ENCODE results near the gene CCDC182. TPM values are rescaled to one million over a fixed set of nuclear protein-coding genes. Genes with fewer than 3 reads are reported as not detected.

CCDC182 gene
- total RNA-seq, 1 experiment from 2014 or later, result not detected

DNA sequence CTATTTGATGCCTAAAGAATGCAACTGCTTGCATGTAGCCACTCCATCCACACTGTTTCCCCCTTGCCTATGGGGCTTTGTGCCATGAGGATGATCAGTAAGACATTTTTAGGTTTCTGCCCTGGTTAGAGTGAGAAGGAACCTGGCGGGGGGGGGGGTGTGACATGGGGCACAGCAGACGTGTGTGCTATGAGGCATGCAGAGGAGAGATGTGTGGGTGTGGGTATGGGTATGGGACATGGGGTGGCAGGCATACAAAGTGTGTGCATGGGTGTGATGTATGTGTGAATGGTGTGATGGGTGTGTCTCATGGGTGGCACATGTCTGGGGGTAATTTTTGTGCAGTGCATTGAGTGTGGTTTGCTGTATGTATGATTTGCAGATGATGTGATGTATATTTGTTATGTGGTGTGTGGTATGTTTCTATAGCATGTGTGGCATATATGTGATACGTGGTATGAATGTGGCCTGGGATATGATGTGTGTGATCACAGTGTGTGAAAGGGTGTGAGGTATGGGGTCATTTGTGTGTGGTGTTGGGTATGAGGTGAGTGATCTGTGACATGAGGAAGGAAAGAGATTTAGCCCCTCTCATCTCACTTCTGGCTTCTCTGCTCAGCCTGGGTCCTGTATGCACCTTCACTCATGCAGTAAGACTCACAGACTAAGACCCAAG is 14.9 kb downstream of the CCDC182 start:
- Histone ChIP-seq H3K27me3 (replicated peaks; ENCODE audit: insufficient read depth, low read depth, low read length, poor library complexity) (no peaks in the 10 kb centered on the region), H3K4me1 (ENCODE audit: insufficient read depth, low read length, poor library complexity, severe bottlenecking) (no peaks in the 10 kb centered on the region), H3K4me3 (ENCODE audit: low read depth, low read length, poor library complexity, severe bottlenecking) (no peak overlapping the region), H3K36me3 (ENCODE audit: insufficient read depth, low read length, poor library complexity, severe bottlenecking) (no peaks in the 10 kb centered on the region), H3K9me3 (ENCODE audit: low read depth, low read length, poor library complexity, severe bottlenecking) (no peaks in the 10 kb centered on the region), H3K27ac (ENCODE audit: low read depth, low read length, poor library complexity, severe bottlenecking) (no peak overlapping the region)
- intact Hi-C loops (cut with micrococcal nuclease; ENCODE audit: unreplicated experiment), result no loop called here
- no peak for DNase-seq (ENCODE audit: low spot score)
- TF ChIP-seq, protein P1, sequence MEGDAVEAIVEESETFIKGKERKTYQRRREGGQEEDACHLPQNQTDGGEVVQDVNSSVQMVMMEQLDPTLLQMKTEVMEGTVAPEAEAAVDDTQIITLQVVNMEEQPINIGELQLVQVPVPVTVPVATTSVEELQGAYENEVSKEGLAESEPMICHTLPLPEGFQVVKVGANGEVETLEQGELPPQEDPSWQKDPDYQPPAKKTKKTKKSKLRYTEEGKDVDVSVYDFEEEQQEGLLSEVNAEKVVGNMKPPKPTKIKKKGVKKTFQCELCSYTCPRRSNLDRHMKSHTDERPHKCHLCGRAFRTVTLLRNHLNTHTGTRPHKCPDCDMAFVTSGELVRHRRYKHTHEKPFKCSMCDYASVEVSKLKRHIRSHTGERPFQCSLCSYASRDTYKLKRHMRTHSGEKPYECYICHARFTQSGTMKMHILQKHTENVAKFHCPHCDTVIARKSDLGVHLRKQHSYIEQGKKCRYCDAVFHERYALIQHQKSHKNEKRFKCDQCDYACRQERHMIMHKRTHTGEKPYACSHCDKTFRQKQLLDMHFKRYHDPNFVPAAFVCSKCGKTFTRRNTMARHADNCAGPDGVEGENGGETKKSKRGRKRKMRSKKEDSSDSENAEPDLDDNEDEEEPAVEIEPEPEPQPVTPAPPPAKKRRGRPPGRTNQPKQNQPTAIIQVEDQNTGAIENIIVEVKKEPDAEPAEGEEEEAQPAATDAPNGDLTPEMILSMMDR (conservative IDR thresholded peaks at IDR 0.05; ENCODE audit: low read depth, low read length), result no peak
- TF ChIP-seq EZH2 (IDR thresholded peaks at IDR 0.05; ENCODE audit: borderline replicate concordance, low read depth, low read length, poor library complexity, severe bottlenecking), result no peak
- BruUV-seq (replicated peaks), result no TSS peak
- POLR2A ChIA-PET (ENCODE audit: low non-redundant PET), result no interaction called here
- CTCF ChIA-PET, result no interaction called here

DNA sequence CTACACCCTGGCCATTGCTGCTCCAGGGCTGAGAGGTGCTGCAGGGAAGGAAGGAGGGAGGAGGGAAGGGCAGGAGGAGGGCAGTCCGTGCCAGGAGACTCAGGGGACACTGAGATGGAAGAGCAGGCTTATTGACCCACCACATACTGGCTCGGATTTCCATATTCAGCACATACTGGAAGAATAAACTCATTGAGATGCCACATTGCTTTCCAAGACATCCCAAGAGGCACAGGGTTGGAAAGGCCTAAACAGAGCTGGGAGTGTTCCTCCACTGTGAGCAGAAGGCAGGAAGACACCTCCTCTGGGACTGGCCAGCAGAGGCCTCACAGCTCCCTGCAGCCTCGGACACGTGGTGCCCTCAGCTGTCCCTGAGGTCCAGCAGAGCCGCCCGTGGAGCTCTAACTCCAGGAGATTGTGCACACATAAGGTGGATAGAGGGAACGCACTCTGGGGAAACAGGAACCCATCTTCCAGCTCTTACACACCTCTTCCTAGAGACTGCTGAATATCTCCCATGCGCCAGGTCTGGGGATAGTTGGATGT is 17.4 kb downstream of the CCDC182 start:
- ChIA-PET POLR2A (ENCODE audit: low non-redundant PET) (no interaction called here), CTCF (no interaction called here)
- no peak overlapping the region for H3K27ac ChIP-seq (ENCODE audit: low read depth, low read length, poor library complexity, severe bottlenecking)
- no peak overlapping the region for H3K4me3 ChIP-seq (ENCODE audit: low read depth, low read length, poor library complexity, severe bottlenecking)
- H3K9me3 ChIP-seq (ENCODE audit: low read depth, low read length, poor library complexity, severe bottlenecking), result no peaks in the 10 kb centered on the region
- H3K4me1 ChIP-seq (ENCODE audit: insufficient read depth, low read length, poor library complexity, severe bottlenecking), result no peaks in the 10 kb centered on the region
- intact Hi-C loops (cut with micrococcal nuclease; ENCODE audit: unreplicated experiment), result no loop called here
- no peaks in the 10 kb centered on the region for H3K36me3 ChIP-seq (ENCODE audit: insufficient read depth, low read length, poor library complexity, severe bottlenecking)
- no peak for DNase-seq (ENCODE audit: low spot score)
- TF ChIP-seq, protein P1 (conservative IDR thresholded peaks at IDR 0.05; ENCODE audit: low read depth, low read length), result no peak
- TF ChIP-seq EZH2 (IDR thresholded peaks at IDR 0.05; ENCODE audit: borderline replicate concordance, low read depth, low read length, poor library complexity, severe bottlenecking), result no peak
- BruUV-seq (replicated peaks), result no TSS peak
- H3K27me3 ChIP-seq (replicated peaks; ENCODE audit: insufficient read depth, low read depth, low read length, poor library complexity), result no peaks in the 10 kb centered on the region

DNA sequence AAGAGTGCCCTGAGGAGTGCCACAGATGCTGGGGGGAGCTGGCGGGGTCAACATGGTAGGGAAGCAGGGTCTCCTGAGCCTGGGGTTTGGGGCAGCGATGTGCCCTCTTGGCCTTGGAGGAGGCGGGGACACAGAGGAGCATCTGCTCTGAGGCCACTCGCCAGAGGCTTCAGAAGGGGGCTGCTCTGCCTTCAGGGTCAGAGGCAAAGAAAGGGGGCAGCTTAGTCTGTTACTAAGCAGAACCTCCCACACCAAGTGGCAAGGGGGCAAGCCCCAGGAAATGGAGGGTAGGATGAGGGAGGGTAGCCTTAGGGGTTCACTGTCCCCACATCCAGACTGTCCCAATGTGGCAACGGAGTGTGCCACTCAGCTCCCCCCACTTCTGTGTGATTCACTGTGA is 18.3 kb downstream of the CCDC182 start:
- CTCF ChIA-PET, result no interaction called here
- Histone ChIP-seq H3K27ac (ENCODE audit: low read depth, low read length, poor library complexity, severe bottlenecking) (no peak overlapping the region), H3K27me3 (replicated peaks; ENCODE audit: insufficient read depth, low read depth, low read length, poor library complexity) (no peaks in the 10 kb centered on the region), H3K9me3 (ENCODE audit: low read depth, low read length, poor library complexity, severe bottlenecking) (no peaks in the 10 kb centered on the region), H3K4me3 (ENCODE audit: low read depth, low read length, poor library complexity, severe bottlenecking) (no peak overlapping the region), H3K36me3 (ENCODE audit: insufficient read depth, low read length, poor library complexity, severe bottlenecking) (no peaks in the 10 kb centered on the region), H3K4me1 (ENCODE audit: insufficient read depth, low read length, poor library complexity, severe bottlenecking) (no peaks in the 10 kb centered on the region)
- no peak for DNase-seq (ENCODE audit: low spot score)
- POLR2A ChIA-PET (ENCODE audit: low non-redundant PET), result interaction anchor here (0.6 kb wide), 1 partner anchor 556 kb away, joined by 4 read pairs; no protein-coding TSS in a partner anchor
- BruUV-seq (replicated peaks), result no TSS peak
- intact Hi-C loops (cut with micrococcal nuclease; ENCODE audit: unreplicated experiment), result no loop called here
- TF ChIP-seq, protein P1 (conservative IDR thresholded peaks at IDR 0.05; ENCODE audit: low read depth, low read length), result no peak
- no peak for TF ChIP-seq EZH2 (IDR thresholded peaks at IDR 0.05; ENCODE audit: borderline replicate concordance, low read depth, low read length, poor library complexity, severe bottlenecking)

Measured in A673 (cell line).